ENCODE data around the gene NAA10.

NAA10 gene

GRCh38 chrX:153931748-153932147 lies 3.1 kb downstream of the NAA10 start:
- Histone ChIP-seq H2BK5ac (ENCODE audit: low read depth, low read length, poor library complexity, severe bottlenecking) (no peak overlapping the region), H4K8ac (ENCODE audit: low read length) (no peak overlapping the region), H3K4me3 (ENCODE audit: insufficient read depth in 1 of 2, low read depth in 1 of 2, low read length in 2 of 2) (no peak overlapping the region), H2BK15ac (ENCODE audit: low read depth, poor library complexity, severe bottlenecking) (no peak overlapping the region), H3K4ac (ENCODE audit: low read depth in 1 of 2, low read length in 2 of 2) (no peak overlapping the region), H3K36me3 (ENCODE audit: control insufficient read depth in 1 of 2, insufficient read depth in 2 of 2, low read depth in 1 of 2, low read length in 2 of 2) (peaks cover 34 to 37% of the 10 kb centered on the region in 2 experiments), H2BK120ac (ENCODE audit: low read depth, low read length) (no peak overlapping the region), H3K27ac (ENCODE audit: low read length, poor library complexity, severe bottlenecking) (no peak overlapping the region), H3K18ac (ENCODE audit: low read depth in 1 of 2, low read length in 2 of 2) (no peak overlapping the region), H3K4me1 (ENCODE audit: control insufficient read depth, insufficient read depth, low read depth, low read length) (peaks cover 16% of the 10 kb centered on the region), H3K9me3 (ENCODE audit: control insufficient read depth, low read length) (no peaks in the 10 kb centered on the region), H3K27me3 (ENCODE audit: control insufficient read depth in 1 of 2, insufficient read depth in 1 of 2, low read length in 2 of 2) (no peaks in the 10 kb centered on the region), H3K4me2 (ENCODE audit: low read length, poor library complexity, severe bottlenecking) (no peak overlapping the region), H2BK12ac (ENCODE audit: low read length in 2 of 2) (no peak overlapping the region), H3K14ac (ENCODE audit: low read length in 2 of 2) (no peak overlapping the region), H2AK5ac (ENCODE audit: low read length, severe bottlenecking) (no peak overlapping the region), H3K23ac (ENCODE audit: low read length in 2 of 2) (no peak overlapping the region), H3K9ac (ENCODE audit: low read length) (no peak overlapping the region), H2AFZ (ENCODE audit: low read depth, low read length) (no peak overlapping the region), H4K91ac (ENCODE audit: low read length) (no peak overlapping the region), H3K79me1 (replicated peaks; ENCODE audit: low read length, poor library complexity, severe bottlenecking) (peaks cover 5% of the 10 kb centered on the region)
- DNase-seq = no peak
- 97% methylated on average over 13 of the region's 13 CpGs for WGBS

DNA sequence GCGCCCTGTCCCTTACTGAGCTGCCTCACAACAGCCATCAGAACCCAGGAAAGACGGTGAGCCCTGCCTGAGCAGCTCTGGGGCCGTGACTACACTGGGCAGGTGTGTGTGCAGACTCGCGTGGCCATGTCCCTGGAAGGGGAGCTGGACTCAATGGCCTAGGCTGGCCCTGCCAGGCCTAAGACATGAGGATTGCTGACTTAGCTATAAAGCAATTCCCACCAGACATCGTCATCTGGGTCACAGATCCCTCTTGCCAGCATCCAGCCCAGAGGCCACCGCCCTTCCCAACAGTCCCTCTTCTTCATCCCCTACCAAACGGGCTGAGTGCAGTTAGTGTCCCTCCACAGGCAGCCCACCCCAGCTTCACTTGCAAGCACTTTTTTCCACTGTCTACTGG lies 3.7 kb downstream of the NAA10 start:
- Histone ChIP-seq H3K23ac (ENCODE audit: low read length in 2 of 2) (no peak overlapping the region), H2AK5ac (ENCODE audit: low read length, severe bottlenecking) (no peak overlapping the region), H2BK120ac (ENCODE audit: low read depth, low read length) (no peak overlapping the region)

DNA sequence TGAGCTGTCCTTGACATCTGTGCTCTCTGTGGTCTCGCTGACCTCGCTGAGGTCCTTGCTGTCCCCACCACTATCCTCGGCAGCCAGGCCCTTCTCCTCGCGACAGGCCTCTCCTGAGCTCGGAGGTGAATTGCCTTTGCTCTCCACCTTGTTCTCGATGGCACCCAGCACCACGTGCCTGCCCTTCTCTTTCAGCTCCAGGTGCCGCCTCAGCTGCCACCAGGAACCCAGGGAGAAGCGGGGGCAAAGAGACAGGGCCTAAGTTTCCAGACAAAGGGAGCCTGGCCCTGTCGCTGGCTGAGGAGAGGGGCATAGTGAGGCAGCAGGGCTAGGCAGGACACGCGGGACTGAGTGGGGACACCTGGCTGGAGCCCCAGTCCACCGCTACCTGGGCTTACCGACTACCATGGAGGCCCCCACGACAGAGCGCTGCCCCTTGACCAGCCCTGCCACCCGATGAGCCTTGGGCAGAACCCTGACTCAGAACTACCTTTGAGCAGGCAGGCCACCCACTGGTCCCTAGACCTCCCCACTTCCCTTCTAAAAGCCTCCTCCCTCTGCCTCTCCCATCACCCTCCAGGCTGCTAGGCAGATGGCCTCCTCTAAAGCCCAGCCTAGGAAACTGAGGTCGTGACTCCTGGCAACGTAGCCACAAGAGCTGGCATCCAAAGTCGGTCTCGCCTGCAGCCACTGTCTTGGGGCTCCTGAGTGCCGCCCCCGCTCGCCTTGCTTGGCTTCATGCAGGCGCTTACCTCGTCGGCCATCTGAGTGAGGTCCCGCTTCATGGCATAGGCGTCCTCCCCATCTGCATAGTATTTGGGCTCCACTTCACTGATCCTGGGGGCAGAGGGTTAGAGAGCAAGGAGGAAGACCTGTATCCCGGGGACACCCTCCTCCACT lies 4.6 kb downstream of the NAA10 start:
- Histone ChIP-seq H3K36me3 (ENCODE audit: control insufficient read depth in 1 of 2, insufficient read depth in 2 of 2, low read depth in 1 of 2, low read length in 2 of 2) (peaks cover 34 to 37% of the 10 kb centered on the region in 2 experiments), H2BK15ac (ENCODE audit: low read depth, poor library complexity, severe bottlenecking) (no peak overlapping the region), H2AFZ (ENCODE audit: low read depth, low read length) (no peak overlapping the region), H3K79me1 (replicated peaks; ENCODE audit: low read length, poor library complexity, severe bottlenecking) (peaks cover 5% of the 10 kb centered on the region), H3K4ac (ENCODE audit: low read depth in 1 of 2, low read length in 2 of 2) (no peak overlapping the region), H3K14ac (ENCODE audit: low read length in 2 of 2) (no peak overlapping the region), H3K27ac (ENCODE audit: low read length, poor library complexity, severe bottlenecking) (no peak overlapping the region), H3K18ac (ENCODE audit: low read depth in 1 of 2, low read length in 2 of 2) (no peak overlapping the region), H3K4me2 (ENCODE audit: low read length, poor library complexity, severe bottlenecking) (no peak overlapping the region), H2BK5ac (ENCODE audit: low read depth, low read length, poor library complexity, severe bottlenecking) (no peak overlapping the region), H4K8ac (ENCODE audit: low read length) (no peak overlapping the region), H3K23ac (ENCODE audit: low read length in 2 of 2) (no peak overlapping the region), H2BK120ac (ENCODE audit: low read depth, low read length) (no peak overlapping the region), H3K9me3 (ENCODE audit: control insufficient read depth, low read length) (no peaks in the 10 kb centered on the region), H2BK12ac (ENCODE audit: low read length in 2 of 2) (no peak overlapping the region), H3K27me3 (ENCODE audit: control insufficient read depth in 1 of 2, insufficient read depth in 1 of 2, low read length in 2 of 2) (peaks cover 0 to 10% of the 10 kb centered on the region in 2 experiments), H2AK5ac (ENCODE audit: low read length, severe bottlenecking) (no peak overlapping the region), H3K4me1 (ENCODE audit: control insufficient read depth, insufficient read depth, low read depth, low read length) (peaks cover 23% of the 10 kb centered on the region), H3K9ac (ENCODE audit: low read length) (no peak overlapping the region), H3K4me3 (ENCODE audit: insufficient read depth in 1 of 2, low read depth in 1 of 2, low read length in 2 of 2) (no peak overlapping the region), H4K91ac (ENCODE audit: low read length) (no peak overlapping the region)
- WGBS = 89% methylated on average over 25 of the region's 31 CpGs
- DNase-seq = no peak

More for the DNA sequence above, 3.7 kb downstream of the NAA10 start:
- H4K8ac ChIP-seq (ENCODE audit: low read length) = no peak overlapping the region
- H3K4ac ChIP-seq (ENCODE audit: low read depth in 1 of 2, low read length in 2 of 2) = no peak overlapping the region
- no peak overlapping the region for H3K27ac ChIP-seq (ENCODE audit: low read length, poor library complexity, severe bottlenecking)
- no peak overlapping the region for H3K4me2 ChIP-seq (ENCODE audit: low read length, poor library complexity, severe bottlenecking)
- peak overlapping the region in 1 of 2 experiments; percentile 39 for H2BK12ac ChIP-seq (ENCODE audit: low read length in 2 of 2)
- H3K4me1 ChIP-seq (ENCODE audit: control insufficient read depth, insufficient read depth, low read depth, low read length) = peaks cover 22% of the 10 kb centered on the region
- H2BK5ac ChIP-seq (ENCODE audit: low read depth, low read length, poor library complexity, severe bottlenecking) = no peak overlapping the region
- no peak overlapping the region for H3K4me3 ChIP-seq (ENCODE audit: insufficient read depth in 1 of 2, low read depth in 1 of 2, low read length in 2 of 2)
- no peak overlapping the region for H2BK15ac ChIP-seq (ENCODE audit: low read depth, poor library complexity, severe bottlenecking)
- H2AFZ ChIP-seq (ENCODE audit: low read depth, low read length) = no peak overlapping the region
- H3K36me3 ChIP-seq (ENCODE audit: control insufficient read depth in 1 of 2, insufficient read depth in 2 of 2, low read depth in 1 of 2, low read length in 2 of 2) = peaks cover 34 to 37% of the 10 kb centered on the region in 2 experiments
- H3K27me3 ChIP-seq (ENCODE audit: control insufficient read depth in 1 of 2, insufficient read depth in 1 of 2, low read length in 2 of 2) = peaks cover 0 to 3% of the 10 kb centered on the region in 2 experiments
- no peak overlapping the region for H3K9ac ChIP-seq (ENCODE audit: low read length)
- no peak for DNase-seq
- no peak overlapping the region for H3K18ac ChIP-seq (ENCODE audit: low read depth in 1 of 2, low read length in 2 of 2)
- H3K79me1 ChIP-seq (replicated peaks; ENCODE audit: low read length, poor library complexity, severe bottlenecking) = peaks cover 5% of the 10 kb centered on the region
- H3K9me3 ChIP-seq (ENCODE audit: control insufficient read depth, low read length) = no peaks in the 10 kb centered on the region
- no peak overlapping the region for H4K91ac ChIP-seq (ENCODE audit: low read length)
- 98% methylated on average over 6 of the region's 8 CpGs for WGBS
- H3K14ac ChIP-seq (ENCODE audit: low read length in 2 of 2) = no peak overlapping the region

GRCh38 chrX:153929576-153929975 lies 5.3 kb downstream of the NAA10 start:
- DNase-seq = no peak
- H3K4me3 ChIP-seq (ENCODE audit: insufficient read depth in 1 of 2, low read depth in 1 of 2, low read length in 2 of 2) = no peak overlapping the region
- H2AK5ac ChIP-seq (ENCODE audit: low read length, severe bottlenecking) = no peak overlapping the region
- H3K27ac ChIP-seq (ENCODE audit: low read length, poor library complexity, severe bottlenecking) = no peak overlapping the region
- no peak overlapping the region for H2BK15ac ChIP-seq (ENCODE audit: low read depth, poor library complexity, severe bottlenecking)
- no peak overlapping the region for H4K91ac ChIP-seq (ENCODE audit: low read length)
- H3K4ac ChIP-seq (ENCODE audit: low read depth in 1 of 2, low read length in 2 of 2) = no peak overlapping the region
- H3K18ac ChIP-seq (ENCODE audit: low read depth in 1 of 2, low read length in 2 of 2) = no peak overlapping the region
- H3K4me1 ChIP-seq (ENCODE audit: control insufficient read depth, insufficient read depth, low read depth, low read length) = peaks cover 22% of the 10 kb centered on the region
- H3K23ac ChIP-seq (ENCODE audit: low read length in 2 of 2) = no peak overlapping the region
- peaks cover 34 to 37% of the 10 kb centered on the region in 2 experiments for H3K36me3 ChIP-seq (ENCODE audit: control insufficient read depth in 1 of 2, insufficient read depth in 2 of 2, low read depth in 1 of 2, low read length in 2 of 2)
- no peak overlapping the region for H3K9ac ChIP-seq (ENCODE audit: low read length)
- H3K4me2 ChIP-seq (ENCODE audit: low read length, poor library complexity, severe bottlenecking) = no peak overlapping the region
- H3K27me3 ChIP-seq (ENCODE audit: control insufficient read depth in 1 of 2, insufficient read depth in 1 of 2, low read length in 2 of 2) = peaks cover 0 to 16% of the 10 kb centered on the region in 2 experiments
- H3K79me1 ChIP-seq (replicated peaks; ENCODE audit: low read length, poor library complexity, severe bottlenecking) = peaks cover 5% of the 10 kb centered on the region
- no peak overlapping the region for H3K14ac ChIP-seq (ENCODE audit: low read length in 2 of 2)
- no peak overlapping the region for H2AFZ ChIP-seq (ENCODE audit: low read depth, low read length)
- no peak overlapping the region for H2BK5ac ChIP-seq (ENCODE audit: low read depth, low read length, poor library complexity, severe bottlenecking)
- H3K9me3 ChIP-seq (ENCODE audit: control insufficient read depth, low read length) = no peaks in the 10 kb centered on the region
- H2BK12ac ChIP-seq (ENCODE audit: low read length in 2 of 2) = no peak overlapping the region
- WGBS = 87% methylated on average over 4 of the region's 10 CpGs
- H2BK120ac ChIP-seq (ENCODE audit: low read depth, low read length) = no peak overlapping the region
- H4K8ac ChIP-seq (ENCODE audit: low read length) = no peak overlapping the region

All from mesenchymal stem cell (in vitro differentiated cells and primary cell).